HG03097 (cell line): Measurements from ENCODE around the gene CAMK4.
"Not testable (repeated sequence)": the region's sequence is repeated elsewhere in the genome, so short reads cannot be mapped to it uniquely, and the experiment has no call there.

ENCODE experiments used
- ATAC-seq: cut with Tn5 transposase; IDR thresholded peaks from one replicate; pipeline ENCODE4 v1.9.1; 2021; ENCODE audit not compliant: unreplicated experiment, low FRiP score

The CAMK4 gene

DNA sequence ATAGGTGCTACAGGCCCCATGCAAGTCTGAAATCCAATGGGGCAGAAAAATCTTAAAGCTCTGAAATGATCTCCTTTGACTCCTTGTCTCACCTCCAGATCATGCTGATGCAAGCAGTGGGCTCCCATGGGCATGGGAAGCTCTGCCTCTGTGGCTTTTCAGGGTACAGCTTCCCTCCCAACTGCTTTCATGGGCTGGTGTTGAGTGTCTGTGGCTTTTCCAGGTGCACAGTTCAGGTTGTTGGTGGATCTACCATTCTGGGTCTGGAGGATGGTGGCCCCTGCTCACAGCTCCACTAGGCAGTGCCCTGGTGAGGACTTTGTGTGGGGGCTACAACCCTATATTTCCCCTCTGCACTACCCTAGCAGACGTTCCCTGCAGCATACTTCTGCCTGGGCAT lies 184.6 kb downstream of the CAMK4 start:
- no peak for ATAC-seq

DNA sequence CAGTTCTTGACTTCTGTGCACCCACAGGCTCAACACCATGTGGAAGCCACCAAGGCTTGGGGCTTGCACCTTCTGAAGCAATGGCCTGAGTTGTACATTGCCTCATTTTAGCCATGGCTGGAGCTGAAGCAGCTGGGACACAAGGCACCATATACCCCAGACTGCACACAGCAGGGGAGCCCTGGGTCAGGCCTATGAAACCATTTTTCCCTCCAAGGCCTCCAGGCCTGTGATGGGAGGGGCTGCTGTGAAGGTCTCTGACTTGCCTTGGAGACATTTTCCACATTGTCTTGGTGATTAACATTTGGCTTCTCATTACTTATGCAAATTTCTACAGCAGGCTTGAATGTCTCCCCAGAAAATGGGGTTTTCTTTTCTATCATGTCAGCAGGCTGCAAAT lies 185.1 kb downstream of the CAMK4 start:
- not testable (repeated sequence) for ATAC-seq

DNA sequence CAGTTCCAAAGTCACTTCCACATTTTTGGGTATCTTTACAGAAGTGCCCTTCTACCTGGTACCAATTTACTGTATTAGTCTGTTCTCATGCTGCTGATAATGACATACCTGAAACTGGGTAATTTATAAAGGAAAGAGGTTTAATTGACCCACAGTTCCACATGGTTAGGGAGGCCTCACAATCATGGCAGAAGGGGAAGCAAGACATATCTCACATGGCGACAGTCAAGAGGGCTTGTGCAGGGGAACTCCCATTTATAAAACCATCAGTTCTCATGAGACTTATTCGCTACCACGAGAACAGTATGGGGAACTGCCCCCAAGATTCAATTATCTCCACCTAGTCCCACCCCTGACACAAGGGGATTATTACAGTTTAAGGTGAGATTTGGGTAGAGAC lies 185.9 kb downstream of the CAMK4 start:
- ATAC-seq: not testable (repeated sequence)

DNA sequence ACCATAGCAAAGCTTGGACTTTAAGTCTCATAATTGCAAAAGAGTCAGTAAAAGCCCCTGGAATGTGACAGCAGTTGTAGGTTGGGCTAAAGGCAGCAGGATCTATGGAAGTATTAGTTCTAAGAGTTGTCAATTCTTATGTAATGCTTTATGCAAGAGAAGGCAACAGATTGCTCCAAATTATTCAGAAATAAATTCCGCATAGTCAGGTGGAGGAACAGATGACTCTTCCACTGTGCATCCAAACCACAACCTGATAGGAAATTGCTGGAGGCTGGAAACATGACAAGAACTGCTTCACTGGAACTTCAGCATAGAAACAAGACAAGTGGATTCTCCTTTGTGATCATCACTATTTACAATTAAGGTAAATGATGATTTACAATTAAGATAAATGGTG lies 187.1 kb downstream of the CAMK4 start:
- no peak for ATAC-seq

DNA sequence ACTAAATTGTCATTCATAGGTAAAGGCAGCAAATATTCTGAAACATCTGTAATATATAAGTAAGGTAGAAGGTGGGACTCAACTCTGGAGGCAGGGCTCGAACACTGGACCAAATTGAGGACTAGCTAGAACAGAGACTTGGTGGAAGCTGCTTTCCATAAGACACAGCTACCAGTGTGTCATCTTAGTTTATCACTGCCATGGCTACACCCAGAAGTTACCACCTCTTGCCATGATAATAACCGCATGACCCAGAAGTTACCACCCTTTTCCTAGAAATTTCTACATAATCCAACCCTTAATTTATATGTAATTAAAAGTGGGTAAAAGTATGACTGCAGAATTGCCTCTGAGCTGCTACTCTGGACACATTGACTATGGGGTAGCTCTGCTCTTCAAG lies 188.4 kb downstream of the CAMK4 start:
- no peak for ATAC-seq

DNA sequence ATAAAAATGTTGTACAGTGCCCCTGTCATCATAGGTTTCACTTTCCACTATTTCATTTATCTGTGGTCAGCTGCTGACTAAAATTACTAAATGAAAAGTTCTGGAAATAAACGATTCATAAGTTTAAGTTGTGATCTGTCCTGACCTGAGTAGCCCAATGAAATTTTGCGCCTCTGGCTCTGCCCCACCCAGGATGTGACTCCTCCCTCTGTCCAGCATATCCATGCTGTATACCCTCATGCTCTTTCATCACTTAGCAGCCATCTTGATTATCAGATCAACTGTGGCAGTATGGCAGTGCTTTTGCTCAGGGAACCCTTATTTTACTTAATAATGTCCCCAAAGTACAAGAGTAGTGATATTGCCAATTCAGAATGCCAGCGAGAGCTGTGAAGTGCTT lies 190.9 kb downstream of the CAMK4 start:
- ATAC-seq: no peak

DNA sequence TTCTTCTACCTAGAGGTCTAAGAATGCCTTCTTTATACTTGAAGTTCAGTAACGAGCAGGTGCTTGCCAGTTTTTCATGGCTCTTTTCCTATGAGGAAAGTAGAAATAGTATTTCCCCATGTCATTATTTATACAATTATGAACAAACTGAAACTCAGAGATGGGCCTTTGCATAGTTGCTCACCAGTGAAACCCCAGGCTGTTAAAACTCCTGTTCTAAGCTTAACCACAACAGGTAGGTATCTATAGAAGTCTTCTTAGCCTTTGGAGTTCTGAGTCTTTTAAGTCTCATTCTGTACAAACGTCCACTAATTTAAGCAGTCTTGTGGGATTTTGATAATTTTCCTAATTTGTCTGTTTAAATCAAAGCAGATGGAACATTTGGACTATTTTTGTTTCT lies 198.1 kb downstream of the CAMK4 start:
- no peak for ATAC-seq

DNA sequence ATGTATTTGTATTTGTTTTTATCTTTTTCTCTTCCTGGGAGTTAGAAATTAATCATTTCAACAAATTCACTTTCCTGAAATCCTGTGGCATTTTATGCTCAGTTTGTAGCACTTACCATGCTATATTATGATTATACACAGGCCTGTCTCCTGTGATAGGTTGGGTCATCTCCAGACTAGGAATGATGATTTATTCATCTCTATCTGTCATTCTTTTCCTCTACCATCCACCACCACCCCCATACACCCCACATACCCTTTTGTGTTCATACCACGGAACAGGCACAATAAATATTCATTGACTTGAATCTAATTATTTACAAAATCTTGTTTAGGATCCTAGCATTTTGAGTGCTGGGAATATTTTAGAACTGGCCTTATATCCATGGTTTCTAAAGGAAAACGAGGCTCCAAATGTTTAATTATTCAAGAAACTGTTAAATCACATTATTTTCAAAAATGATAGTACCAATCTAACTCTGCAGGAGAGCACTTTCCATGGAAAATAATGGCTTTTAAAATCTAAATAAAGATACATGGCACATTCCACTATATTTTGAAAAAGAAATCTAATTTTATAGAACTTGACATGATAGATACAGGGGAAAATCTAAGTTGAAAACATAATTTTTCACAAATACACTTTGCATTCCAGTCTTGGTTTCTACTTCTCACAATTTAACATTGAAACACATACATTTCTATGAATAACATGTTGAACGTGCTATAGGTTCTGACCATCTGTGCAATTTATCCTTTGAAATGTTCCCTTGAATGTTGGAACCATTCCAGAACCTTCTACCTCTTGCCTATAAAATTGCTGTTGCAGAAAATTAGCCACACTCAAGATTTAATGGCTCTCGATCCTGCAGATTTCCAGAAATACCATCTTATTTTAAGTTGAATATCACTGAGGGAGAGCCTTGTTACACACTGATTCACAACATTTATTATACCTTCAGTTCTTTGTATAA lies 198.8 kb downstream of the CAMK4 start:
- ATAC-seq: no peak

DNA sequence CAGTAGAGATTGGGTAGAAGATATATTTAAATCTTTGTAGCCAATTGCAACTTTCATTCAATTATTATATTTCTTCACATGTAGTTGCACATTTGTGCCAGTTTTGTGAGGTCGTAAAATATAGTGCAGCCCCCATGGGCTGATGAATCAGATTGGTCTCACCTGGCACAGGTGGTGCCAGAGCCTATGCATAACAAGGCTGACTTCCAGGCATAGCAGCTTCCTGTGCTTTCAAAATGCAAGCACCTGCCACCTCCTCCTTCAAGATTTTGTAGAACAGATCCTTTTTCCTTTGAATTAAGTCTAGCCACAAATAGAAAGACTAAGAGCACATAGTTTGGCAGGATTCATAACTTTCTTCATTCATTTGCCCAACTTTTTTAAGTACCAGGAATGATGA lies 201.0 kb downstream of the CAMK4 start:
- ATAC-seq: no peak

DNA sequence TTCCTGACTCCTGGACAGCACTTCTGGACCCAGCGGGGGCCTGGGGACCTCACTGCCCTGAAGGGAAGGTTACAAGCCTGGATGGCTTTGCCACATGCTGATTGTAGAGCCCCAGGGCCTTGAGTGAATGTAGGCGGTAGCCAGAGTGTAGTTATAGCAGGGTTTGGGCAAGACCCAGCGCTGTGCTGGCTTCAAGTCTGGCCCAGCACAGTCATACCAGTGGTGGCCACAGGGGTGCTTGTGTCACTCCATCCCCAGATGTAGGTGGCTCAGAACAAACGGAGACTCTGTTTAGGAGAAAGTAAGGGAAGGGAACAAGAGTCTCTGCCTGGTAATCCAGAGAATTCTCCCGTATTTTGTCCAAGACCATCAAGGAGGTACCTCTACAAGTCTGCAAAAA lies 203.6 kb downstream of the CAMK4 start:
- ATAC-seq: no peak

DNA sequence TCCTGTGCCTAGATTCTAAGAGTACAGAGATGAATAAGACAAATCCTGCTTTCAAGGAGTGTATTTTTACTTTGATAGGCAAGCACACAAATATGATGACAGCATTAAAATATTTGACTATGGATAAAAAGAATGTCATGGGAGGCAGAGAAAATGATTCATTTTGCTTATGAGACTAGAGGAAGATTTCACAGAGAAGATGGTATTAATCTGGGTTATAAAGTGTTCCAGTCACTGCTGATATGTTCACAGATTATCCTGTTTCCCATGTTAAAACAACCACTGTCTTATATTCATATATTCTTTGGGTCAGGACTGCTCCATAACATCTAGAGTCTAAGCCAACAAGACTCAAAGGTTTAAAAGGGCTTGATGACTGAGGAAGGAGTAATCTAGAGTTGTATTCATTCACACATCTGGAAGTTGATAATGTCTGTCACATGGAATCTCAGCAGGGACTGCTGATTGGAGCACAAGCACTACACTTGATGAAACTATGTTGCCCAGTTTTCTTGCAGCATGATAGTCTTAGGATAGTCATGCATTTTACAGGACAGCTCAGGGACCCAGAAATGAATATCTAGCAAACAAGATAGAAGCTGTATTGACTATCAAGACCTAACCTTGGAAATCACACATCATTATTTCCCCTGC lies 208.8 kb downstream of the CAMK4 start:
- no peak for ATAC-seq

DNA sequence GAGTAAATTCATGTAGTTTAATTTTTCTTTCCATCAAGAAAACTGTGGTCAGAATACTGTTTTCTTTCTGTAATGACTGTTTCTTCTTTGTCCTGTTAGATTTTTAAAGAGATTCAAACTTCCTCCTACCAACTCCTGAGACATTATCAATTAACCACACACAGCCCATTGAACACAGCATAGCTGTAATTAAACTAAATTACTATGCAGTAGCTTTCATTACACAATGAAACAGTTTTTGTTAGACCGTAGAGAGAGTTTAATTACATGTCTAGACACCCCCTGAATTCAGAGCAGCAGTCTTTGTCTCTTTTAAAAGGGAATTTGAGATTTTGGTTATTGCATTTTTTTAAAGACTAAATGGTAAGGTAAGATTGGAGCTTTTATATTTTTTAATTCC lies 210.6 kb downstream of the CAMK4 start:
- no peak for ATAC-seq

DNA sequence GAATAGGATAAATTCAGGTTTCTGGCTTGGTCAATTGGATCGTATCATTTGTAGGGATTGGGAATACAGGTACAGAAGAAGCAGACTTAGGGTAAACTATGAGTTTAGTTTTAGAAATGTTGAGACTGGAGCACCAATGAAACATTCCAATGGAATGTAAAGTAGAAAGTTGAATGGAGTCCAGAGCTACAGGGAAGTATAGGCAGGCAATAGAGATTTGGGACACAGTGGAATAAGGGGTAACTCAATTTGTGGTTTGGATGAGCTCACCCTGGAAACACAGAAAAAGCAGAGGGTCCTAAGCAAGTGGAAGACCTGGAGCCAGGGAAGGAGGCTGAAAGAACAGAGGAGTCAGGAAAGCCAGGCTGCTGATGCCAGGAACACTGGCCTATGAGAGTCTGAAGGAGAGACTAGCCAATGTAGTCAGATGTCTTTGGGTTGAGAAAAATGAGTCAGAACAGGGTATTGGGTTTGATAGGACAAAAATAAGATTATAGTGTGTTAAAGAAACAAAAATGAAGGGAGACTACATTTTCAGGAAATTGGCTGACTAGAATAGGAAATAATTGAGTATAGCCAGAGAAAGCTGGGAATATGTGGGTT lies 215.4 kb downstream of the CAMK4 start:
- ATAC-seq: no peak

DNA sequence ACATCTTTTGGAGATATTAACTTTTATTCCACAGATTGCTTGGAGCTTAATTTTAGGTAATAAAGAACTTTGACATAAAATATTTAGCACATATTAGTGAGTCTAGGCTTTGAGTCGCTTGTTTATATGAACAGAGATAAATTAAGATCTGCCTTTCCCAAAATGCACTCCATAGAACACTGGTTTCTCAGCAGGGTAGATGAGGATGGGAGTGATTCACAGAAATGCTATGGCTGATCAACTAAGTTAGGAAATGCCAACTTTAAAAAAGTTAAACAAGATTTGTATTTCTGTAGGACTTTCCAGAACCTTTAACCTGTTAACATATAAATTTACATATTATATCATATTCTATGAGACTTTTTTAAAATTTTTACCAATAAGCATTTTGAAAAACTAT lies 222.9 kb downstream of the CAMK4 start:
- ATAC-seq: no peak

DNA sequence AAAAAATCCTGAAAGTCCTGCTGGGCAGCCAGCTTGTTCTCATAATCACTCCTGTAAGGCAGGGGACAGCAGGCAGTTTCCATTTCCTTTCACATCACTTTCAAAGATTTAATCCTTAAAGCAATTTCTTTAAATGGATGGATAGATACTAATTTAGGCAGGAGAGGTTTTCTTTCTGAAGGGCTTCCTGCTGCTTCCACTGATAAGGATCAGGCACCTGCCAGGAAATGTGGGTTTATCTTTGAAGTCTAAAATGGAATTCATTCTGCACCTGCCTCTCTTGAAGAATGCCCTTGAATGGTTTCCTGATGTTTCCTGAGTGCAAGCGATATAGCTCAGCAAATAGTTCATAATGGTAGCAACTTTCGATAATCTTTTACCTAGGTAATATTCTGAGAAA lies 223.6 kb downstream of the CAMK4 start:
- no peak for ATAC-seq

DNA sequence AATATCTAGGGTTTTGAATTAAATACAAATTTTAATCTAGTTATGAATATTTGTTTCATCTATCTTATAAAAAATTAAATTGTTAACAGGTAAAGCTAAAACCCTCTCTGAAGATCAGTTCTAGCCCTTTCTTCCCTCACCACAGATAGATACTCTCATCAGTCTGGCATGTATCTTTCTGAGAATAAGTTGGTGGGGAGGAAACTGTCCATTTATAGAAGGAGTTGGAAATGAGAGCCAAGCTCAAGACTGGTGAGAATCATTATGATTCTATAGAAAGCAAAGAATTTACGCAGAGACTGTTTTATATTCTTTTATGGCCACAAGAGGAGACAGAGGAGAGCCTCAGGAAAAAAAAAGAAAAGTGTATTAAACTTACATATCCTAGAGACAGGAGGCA lies 229.1 kb downstream of the CAMK4 start:
- ATAC-seq: no peak

DNA sequence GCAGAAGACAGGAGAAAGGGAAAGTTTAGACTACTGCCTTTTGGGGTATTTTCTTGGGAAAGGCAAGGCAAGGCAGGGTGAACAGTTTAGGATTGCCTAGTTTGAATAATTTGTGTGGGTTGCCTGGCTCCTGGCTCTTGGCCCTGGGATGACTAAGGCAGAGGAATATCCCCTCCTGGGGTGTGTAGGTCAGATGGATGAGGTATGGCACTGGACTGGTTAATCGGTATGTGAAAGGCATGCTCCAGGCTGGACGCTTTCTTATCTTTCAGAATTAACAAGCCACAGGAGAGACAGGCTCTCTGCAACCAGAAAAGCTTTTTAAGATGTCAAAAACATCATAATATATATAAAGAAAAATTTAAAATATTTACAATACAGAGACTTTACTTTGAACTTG lies 229.6 kb downstream of the CAMK4 start:
- no peak for ATAC-seq

DNA sequence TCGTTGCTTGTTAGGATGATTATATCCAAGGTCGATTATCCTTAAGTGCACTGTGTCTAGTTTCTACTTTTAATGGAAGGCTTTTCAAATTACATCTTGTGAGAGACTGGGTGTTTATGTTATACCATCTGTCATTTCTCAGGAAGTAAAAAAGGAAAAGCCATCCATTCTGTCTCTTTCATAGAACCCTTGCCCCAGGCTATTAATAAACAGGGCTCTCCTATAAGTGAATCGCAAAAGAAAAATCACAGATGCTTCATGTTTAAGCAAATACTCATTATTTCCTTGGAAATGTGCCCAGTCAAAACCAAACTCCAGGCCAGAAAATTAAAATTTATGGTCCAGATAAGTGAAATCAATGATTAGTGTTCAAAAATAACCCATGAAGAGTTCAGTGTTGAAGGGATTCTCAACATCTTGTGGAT lies 230.0 kb downstream of the CAMK4 start:
- no peak for ATAC-seq

DNA sequence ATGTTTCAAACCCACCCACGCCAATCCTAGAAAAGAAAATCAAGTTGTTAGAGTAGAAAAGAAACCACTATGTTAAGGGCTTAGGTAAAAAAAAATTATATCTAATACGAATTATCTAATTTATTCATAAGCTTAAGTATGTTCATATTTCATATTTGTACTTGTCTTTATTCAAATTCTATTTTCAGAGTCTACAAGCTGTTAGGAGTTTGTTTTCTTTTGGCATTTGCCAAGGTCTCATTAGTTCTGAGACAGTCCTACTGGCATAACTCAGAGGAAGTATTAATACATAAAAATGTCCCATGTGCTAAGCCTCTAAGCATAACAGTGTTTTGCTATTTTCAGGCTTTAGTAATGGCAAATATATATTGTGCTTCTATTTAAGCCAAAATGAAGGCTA lies 230.6 kb downstream of the CAMK4 start:
- no peak for ATAC-seq

DNA sequence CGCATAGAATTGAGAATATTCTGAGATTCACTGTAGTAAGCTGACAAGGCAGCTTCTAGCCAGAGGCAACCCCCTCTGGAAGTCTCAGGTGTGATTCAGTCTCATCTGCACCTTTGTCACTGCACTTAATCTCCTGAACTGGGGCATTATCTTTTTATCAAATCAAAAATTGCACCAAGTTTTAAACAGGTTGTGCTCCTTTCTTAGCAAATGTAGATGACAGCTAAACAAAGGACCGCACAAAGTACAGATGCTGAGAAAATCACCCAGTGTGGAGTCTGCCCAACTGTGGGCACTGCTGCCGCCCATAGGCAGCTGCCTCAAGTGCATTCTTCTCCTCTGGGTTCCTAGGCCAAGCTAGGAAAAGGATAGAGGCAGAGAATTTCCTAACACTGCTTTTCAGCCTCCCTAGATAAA lies 237.1 kb downstream of the CAMK4 start:
- no peak for ATAC-seq

DNA sequence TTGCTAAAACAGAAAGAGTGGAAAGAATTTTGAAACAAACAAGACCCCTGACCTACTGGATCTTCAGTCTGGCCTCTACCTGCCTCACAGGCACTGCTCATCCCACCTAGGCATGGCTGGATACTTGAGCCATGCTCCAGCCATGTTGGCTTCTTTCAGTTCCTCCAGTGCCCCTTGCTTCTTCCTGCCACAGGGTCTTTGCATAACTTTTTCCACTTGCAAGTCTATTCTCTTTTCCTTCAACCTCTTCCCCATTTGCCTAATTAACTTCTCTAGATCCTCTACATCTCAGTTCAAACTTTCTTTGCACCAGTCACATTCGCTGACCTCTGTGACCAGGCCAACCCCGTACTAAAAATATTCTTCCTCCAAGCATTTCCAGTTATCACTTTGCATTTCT lies 237.8 kb downstream of the CAMK4 start:
- no peak for ATAC-seq

DNA sequence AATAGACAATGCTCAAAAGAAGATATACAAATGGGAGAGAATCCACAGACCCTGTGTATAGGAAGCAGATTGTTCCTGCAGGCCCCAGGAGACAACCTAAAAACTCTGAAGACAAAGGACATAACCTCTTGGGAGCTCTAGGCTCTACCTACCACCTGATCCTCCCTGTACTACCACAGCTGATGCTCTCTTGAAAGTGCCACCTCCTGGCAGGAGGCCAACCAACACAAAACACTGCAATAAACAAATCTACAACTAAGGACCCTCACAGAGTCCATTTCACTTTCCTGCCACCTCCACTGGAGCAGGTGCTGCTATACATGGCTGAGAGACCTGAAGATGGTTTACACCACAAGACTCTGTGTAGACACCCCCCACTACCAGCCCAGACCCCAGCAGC lies 239.1 kb downstream of the CAMK4 start:
- no peak for ATAC-seq
